Thyroid gland (tissue), 4 donors: ENCODE data around the gene ALG10. TPM values are rescaled to one million over a fixed set of nuclear protein-coding genes. Genes with fewer than 3 reads are reported as not detected.
A peak's percentile ranks its signal among the peaks of the same experiment; 100 is the strongest.
"Not testable (repeated sequence)": the region's sequence is repeated elsewhere in the genome, so short reads cannot be mapped to it uniquely, and the experiment has no call there.

Experiments
- DNase-seq, 2 donors: peaks; one replicate each; pipeline ENCODE4 v3.0.0-alpha.2; 2019
- H3K27ac ChIP-seq, 3 donors: fragments of 200-600 bp; sonication (generic); 1 replicate in 2 of 3; 2 replicates in 1 of 3; pipeline ENCODE4 v1.5.1; 2016 to 2019; ENCODE audit warnings: mild to moderate bottlenecking in 1 of 3, moderate library complexity in 1 of 3
- H3K27me3 ChIP-seq: fragments of 200-600 bp; sonication (generic); one replicate; pipeline ENCODE4 v1.5.1; 2019
- H3K36me3 ChIP-seq, 2 donors: fragments of 200-600 bp; sonication (generic); one replicate each; pipeline ENCODE4 v1.5.1; 2016 to 2019
- H3K4me1 ChIP-seq, 2 donors: fragments of 200-600 bp; sonication (generic); one replicate each; pipeline ENCODE4 v1.5.1; 2017 to 2019
- H3K4me3 ChIP-seq, 3 donors: fragments of 200-600 bp; sonication (generic); replicated peaks in 1 of 3; 1 replicate in 2 of 3; 2 replicates in 1 of 3; pipeline ENCODE4 v1.5.1; 2016; ENCODE audit warnings: mild to moderate bottlenecking in 1 of 3
- H3K9me3 ChIP-seq: fragments of 200-600 bp; sonication (generic); one replicate; pipeline ENCODE4 v1.5.1; 2017
- CTCF ChIP-seq, 6 experiments: fragments of 200-600 bp in 3 of 6; fragments of 450-650 bp in 3 of 6; sonication (generic) in 3 of 6; IDR thresholded peaks; one replicate each; pipeline ENCODE4 v1.5.1; 2016 to 2019; ENCODE audit warnings: antibody characterized with exemption in 6 of 6, mild to moderate bottlenecking in 2 of 6, inconsistent platforms in 1 of 6, moderate library complexity in 1 of 6
- POLR2A ChIP-seq, 2 donors: fragments of 450-650 bp; IDR thresholded peaks; one replicate each; pipeline ENCODE4 v1.6.1; 2017; ENCODE audit warnings: antibody characterized with exemption in 2 of 2, mild to moderate bottlenecking in 2 of 2, moderate library complexity in 1 of 2
- WGBS, 2 donors: methylation state at CpG; one replicate each; pipeline ENCODE4 v1.1.5; 2017; 5-methylcytosine and 5-hydroxymethylcytosine counted together
- intact Hi-C: fragments of 100-400 bp; cut with DNase I; formaldehyde crosslinking; loops from one replicate; pipeline ENCODE4 v1.15.1; 2023
- total RNA-seq, 4 donors: library from RNA; depleted of rRNA; stranded (reverse); fragments of >200 nt; gene quantifications; one replicate each; pipeline ENCODE4 v1.2.3, GENCODE V29; 2016

ALG10 gene, protein sequence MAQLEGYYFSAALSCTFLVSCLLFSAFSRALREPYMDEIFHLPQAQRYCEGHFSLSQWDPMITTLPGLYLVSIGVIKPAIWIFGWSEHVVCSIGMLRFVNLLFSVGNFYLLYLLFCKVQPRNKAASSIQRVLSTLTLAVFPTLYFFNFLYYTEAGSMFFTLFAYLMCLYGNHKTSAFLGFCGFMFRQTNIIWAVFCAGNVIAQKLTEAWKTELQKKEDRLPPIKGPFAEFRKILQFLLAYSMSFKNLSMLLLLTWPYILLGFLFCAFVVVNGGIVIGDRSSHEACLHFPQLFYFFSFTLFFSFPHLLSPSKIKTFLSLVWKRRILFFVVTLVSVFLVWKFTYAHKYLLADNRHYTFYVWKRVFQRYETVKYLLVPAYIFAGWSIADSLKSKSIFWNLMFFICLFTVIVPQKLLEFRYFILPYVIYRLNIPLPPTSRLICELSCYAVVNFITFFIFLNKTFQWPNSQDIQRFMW
- total RNA-seq = 10 to 100 TPM in 2 of 4 donors, 1 to 10 TPM in 2; 8.9 to 19.1 (median 9.9) TPM

GRCh38 chr12:34022079-34022830 lies at the start of gene ALG10:
Gene ALG10, plus strand, starts transcription at chr12:34022496. Its CDS starts 104 bp downstream, at chr12:34022600.
- intact Hi-C loops = no loop called here
- H3K27me3 ChIP-seq = no peaks in the 10 kb centered on the region

DNA sequence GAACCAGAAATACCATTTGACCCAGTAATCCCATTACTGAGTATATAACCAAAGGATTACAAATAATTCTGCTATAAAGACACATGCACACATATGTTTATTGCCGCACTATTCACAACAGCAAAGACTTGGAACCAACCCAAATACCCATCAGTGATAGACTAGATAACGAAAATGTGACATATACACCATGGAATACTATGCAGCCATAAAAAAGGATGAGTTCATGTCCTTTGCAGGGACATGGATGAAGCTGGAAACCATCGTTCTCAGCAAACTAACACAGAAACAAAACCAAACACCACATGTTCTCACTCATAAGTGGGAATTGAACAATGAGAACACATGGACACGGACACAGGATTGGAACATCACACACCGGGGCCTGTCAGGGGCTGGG lies 49.4 kb upstream of the ALG10 start:
- H3K36me3 ChIP-seq, intact Hi-C loops, DNase-seq, H3K9me3 ChIP-seq, H3K4me3 ChIP-seq, H3K27ac ChIP-seq, H3K27me3 ChIP-seq, H3K4me1 ChIP-seq: not testable (repeated sequence)
- WGBS, 2 donors = 81 to 84% methylated on average over 5 of the region's 5 CpGs

More at GRCh38 chr12:34022079-34022830, at the start of gene ALG10:
- peak within 1 kb of the TSS; percentile 57 to 89 (median 65) for H3K4me3 ChIP-seq
- peak; percentile 51 to 93 (median 72) for TF ChIP-seq CTCF (IDR thresholded peaks at IDR 0.05)
- peak in 1 of 2 donors; percentile 15 for TF ChIP-seq POLR2A (IDR thresholded peaks at IDR 0.05)
- 0 to 1% methylated on average over 43 to 44 of the region's 44 CpGs for WGBS, 2 donors
- peak within 1 kb of the TSS; percentile 64 to 77 (median 74) for H3K27ac ChIP-seq
- DNase-seq = peak; percentile 96 to 98
- no peaks in the 10 kb centered on the region for H3K36me3 ChIP-seq
- peaks cover 11 to 12% of the 10 kb centered on the region in 2 donors for H3K4me1 ChIP-seq
- H3K9me3 ChIP-seq = no peaks in the 10 kb centered on the region

DNA sequence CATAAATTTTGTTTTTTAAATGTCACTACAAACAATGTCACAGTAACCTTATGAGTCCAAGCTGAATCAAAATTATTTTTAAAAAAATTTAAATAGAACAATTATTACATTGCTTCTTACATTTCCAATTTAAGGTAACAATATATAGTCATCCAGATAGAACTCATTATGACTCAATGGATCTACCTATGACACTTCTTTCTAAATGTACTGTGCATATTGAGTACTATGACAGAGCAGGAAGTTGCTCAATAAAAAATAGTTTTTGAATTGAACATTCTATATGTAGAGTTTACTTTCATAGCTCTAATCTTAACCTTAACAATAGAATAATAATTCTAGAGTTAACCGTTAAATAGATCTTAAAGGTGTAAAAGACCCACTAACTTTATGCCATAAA lies 44.4 kb upstream of the ALG10 start:
- Histone ChIP-seq H3K4me1 (no peaks in the 10 kb centered on the region), H3K27ac (no peak overlapping the region), H3K9me3 (no peaks in the 10 kb centered on the region), H3K4me3 (no peak overlapping the region), H3K27me3 (no peaks in the 10 kb centered on the region), H3K36me3 (no peaks in the 10 kb centered on the region)
- intact Hi-C loops = no loop called here
- 93 to 97% methylated on average over 1 of the region's 1 CpG for WGBS, 2 donors
- no peak for TF ChIP-seq POLR2A (IDR thresholded peaks at IDR 0.05)
- no peak for TF ChIP-seq CTCF (IDR thresholded peaks at IDR 0.05)
- DNase-seq = no peak

- intact Hi-C loops = no loop called here
- Histone ChIP-seq H3K27me3 (no peaks in the 10 kb centered on the region), H3K4me3 (no peak overlapping the region), H3K9me3 (no peaks in the 10 kb centered on the region), H3K36me3 (no peaks in the 10 kb centered on the region), H3K27ac (no peak overlapping the region), H3K4me1 (no peaks in the 10 kb centered on the region)
- no peak for TF ChIP-seq CTCF (IDR thresholded peaks at IDR 0.05)
- no peak for TF ChIP-seq POLR2A (IDR thresholded peaks at IDR 0.05)
- DNase-seq = no peak
- WGBS, 2 donors = 48 to 64% methylated on average over 4 of the region's 4 CpGs
These were observed 34.0 kb upstream of the ALG10 start for GRCh38 chr12:33988197-33988805.

DNA sequence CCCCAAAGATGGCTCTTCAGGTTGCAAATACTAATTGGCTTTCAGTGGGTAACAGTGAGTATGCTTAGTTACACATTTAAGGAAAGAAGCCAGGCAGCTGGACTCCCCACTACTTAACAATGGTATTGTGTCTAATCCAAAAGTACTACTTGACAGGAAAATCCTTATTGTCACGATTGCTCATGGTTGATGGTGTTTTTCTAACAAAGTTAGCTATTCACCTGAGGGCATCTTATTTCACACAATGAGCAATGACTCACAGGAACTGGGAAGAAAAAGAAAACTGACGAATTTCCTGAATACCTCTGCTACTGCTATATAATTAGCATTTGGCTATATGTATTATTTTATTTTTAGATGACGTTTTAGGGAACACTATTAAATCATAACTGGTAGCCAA lies 33.4 kb upstream of the ALG10 start:
- intact Hi-C loops = no loop called here
- Histone ChIP-seq H3K4me3 (no peak overlapping the region), H3K9me3 (no peaks in the 10 kb centered on the region), H3K36me3 (no peaks in the 10 kb centered on the region), H3K27ac (no peak overlapping the region), H3K4me1 (no peaks in the 10 kb centered on the region), H3K27me3 (no peaks in the 10 kb centered on the region)
- 39 to 43% methylated on average over 3 of the region's 3 CpGs for WGBS, 2 donors
- TF ChIP-seq POLR2A (IDR thresholded peaks at IDR 0.05) (no peak), CTCF (IDR thresholded peaks at IDR 0.05) (no peak)
- DNase-seq = no peak
